ENCODE data around the gene TAGLN2.
"Not testable (repeated sequence)": the region's sequence is repeated elsewhere in the genome, so short reads cannot be mapped to it uniquely, and the experiment has no call there.

TAGLN2 gene

GRCh38 chr1:159899634-159900033 lies 25.7 kb downstream of the TAGLN2 start:
- DNase-seq, result not testable (repeated sequence)

GRCh38 chr1:159898527-159898926 lies 26.8 kb downstream of the TAGLN2 start:
- no peak for DNase-seq

DNA sequence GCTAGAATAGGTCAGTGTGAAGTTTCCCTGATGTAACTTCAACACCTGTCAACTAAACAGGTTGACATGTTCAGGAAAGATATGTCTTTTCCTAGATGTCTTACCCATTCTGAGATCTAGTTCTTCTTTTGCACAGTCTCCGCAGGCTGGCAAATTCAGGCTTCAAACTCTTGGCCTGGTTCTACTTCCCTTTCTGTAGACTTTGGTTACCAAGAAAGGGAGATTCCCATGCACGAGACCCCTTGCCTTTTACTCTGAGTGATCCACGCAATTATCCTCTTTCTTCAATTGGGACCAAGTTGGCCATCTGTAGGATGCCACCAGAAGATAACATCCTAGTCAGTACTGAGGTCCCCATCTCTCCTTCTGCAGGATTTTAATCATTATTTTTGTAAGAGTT lies 27.3 kb downstream of the TAGLN2 start:
- peak; percentile 80 to 88 (median 84) for DNase-seq

- no peak for DNase-seq
Measured at GRCh38 chr1:159896546-159896930, 28.8 kb downstream of the TAGLN2 start.

DNA sequence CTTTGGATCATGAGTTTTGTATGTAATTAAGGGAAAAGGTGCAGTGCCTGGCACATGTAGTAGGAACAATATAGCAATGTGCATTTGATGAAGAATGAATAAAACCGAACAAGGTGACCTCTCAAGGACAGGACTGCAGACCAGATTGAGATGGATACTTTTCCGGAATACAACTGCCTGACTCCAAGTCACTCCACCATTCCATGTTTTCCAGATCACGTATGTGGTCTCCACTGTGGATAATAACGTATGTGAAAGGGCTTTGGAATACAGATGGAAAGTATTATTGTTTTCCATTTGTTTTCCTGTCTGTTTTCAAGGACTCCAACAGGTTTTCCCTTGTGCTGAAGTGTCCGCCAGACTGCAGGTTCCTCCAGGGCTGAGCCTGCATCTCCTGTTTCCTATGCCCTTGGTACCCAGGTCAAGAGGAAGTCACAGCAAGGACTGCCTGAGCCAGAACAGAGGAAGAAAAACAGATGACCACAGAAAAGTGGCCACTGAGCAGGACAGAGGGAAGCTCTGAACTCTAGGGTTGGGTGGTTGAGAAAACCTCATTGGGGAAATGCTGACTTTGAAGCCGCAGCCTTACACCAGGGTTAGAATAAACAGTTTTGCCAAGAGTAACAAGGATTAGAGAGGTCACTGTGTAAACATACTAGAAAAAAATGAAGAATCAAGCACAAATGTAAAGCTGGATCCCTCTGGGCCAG lies 29.3 kb downstream of the TAGLN2 start:
- DNase-seq, result peak; percentile 61 to 82 (median 76)

DNA sequence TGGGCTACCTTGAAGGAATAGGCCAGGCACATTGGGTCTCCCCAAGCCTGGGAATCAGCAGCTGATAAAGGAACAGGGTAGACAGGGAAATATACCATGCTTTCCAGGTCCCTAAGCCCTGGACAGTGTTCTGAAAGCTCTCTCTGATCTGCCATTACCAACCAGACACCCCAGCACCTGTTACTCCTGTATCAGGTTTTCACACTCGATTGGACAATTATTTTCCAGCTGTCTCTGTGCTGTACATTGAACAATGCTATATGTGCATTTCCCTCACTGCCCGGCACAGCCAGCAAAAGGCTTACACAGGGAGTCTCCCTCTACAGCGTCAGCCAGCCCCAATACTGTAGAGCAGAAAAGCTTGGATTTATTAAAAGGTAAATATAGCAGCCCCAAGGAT lies 30.0 kb downstream of the TAGLN2 start:
- no peak for DNase-seq

GRCh38 chr1:159892944-159893343 lies 32.4 kb downstream of the TAGLN2 start:
- no peak for DNase-seq

- DNase-seq, result peak; percentile 92 to 95 (median 93)
Measured at GRCh38 chr1:159891275-159892157, 33.8 kb downstream of the TAGLN2 start.

DNA sequence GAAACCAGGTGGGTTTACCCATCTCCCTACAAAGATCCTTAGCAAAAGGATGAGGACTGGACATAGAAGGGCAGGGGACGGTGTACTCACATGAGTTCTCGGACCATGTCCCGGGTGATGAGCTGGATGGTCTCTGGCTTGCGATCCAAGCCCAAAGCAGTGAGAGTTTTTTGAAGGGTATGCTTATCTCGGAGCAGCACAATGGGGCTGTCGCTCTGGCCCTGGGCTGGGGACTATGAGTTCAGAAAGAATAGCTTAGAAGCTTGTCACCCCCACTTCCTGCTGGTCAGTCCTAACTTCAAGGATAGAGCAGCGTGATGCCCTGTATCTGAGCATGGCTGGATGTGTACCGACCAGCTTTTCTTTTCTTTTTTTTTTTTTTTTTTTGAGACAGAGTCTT lies 34.9 kb downstream of the TAGLN2 start:
- DNase-seq, result no peak

GRCh38 chr1:159889821-159890252 lies 35.5 kb downstream of the TAGLN2 start:
- DNase-seq, result peak; percentile 74 to 93 (median 86)

GRCh38 chr1:159889202-159889601 lies 36.1 kb downstream of the TAGLN2 start:
- DNase-seq, result no peak

DNA sequence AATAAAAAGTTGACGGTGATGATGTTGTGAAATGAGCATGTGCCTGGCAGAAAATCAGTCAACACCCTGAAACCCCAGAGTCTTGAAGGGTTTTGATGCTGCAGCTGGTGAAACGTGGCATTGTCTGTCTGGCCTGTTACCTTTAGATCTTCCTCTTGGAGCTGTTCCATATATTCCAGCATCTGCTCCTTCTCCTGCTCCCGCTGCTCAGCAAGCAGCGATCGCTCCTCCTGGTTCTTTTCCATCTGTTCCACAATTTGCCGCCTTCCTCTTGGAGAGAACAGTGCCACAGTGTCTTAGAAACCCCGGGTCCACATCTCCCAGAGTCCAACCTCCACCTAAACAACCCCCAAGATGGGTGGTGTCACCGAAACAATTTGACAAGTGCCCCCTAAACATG lies 41.0 kb downstream of the TAGLN2 start:
- DNase-seq, result no peak

GRCh38 chr1:159883134-159883533 lies 42.2 kb downstream of the TAGLN2 start:
- no peak for DNase-seq

DNA sequence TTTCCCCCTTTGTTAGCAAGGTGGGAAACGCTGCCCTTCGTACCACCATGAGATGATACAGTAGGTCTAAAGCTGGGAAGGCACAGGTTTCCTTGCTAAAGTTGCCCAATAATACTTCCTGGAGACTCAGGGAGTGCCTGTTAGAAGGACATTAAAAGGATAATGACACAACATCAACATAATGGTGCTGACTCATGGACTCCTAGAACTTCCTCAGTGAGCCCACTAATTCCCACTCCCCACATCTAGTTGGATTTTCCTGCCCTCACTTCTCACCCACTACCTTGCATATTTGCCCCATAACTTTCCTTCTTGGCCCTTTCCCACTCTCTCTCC lies 42.8 kb downstream of the TAGLN2 start:
- peak; percentile 25 to 64 (median 48) for DNase-seq

GRCh38 chr1:159881622-159882526 lies 43.4 kb downstream of the TAGLN2 start:
- DNase-seq, result peak; percentile 71 to 84 (median 79)

GRCh38 chr1:159880430-159880829 lies 44.9 kb downstream of the TAGLN2 start:
- DNase-seq, result peak in 3 of 4 experiments; percentile 42 to 55 (median 48)

DNA sequence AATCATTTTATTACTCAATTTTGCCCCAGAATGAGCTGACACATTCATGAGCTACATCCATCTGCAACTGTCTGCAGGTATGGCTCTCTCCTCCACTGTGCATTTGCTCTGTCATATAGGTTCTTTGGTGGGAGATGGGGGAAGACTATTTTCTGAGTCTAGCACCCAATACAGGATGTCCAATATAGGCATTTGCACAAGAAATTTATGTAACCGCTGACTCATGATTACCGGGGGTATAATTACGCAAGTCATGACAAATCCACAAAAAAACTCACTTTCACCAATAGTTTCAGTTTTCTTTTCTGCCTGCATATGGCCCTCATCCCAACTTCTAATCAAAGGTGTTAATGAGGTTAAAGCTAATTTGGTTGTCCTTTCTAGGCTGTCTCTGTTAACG lies 45.3 kb downstream of the TAGLN2 start:
- peak; percentile 45 to 86 (median 74) for DNase-seq

DNA sequence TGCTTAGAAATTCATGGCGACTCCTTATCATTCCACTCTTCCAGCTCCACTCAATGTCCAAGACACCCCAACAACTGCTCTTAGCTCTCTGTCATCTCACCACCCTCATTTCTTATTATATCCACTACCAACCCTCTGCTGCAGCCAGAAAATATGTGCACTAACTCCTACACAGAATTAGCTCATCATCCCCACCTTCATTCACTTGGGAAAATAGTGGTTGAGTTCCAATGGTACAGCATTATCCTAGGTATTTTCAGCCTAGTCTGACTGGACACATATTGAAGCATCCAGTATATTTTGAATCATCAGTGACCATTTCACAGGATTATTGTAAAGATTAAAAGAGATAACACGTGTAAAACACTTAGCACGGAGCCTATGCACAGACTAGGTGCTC lies 46.2 kb downstream of the TAGLN2 start:
- no peak for DNase-seq

GRCh38 chr1:159877695-159878444 lies 47.4 kb downstream of the TAGLN2 start:
- no peak for DNase-seq

DNA sequence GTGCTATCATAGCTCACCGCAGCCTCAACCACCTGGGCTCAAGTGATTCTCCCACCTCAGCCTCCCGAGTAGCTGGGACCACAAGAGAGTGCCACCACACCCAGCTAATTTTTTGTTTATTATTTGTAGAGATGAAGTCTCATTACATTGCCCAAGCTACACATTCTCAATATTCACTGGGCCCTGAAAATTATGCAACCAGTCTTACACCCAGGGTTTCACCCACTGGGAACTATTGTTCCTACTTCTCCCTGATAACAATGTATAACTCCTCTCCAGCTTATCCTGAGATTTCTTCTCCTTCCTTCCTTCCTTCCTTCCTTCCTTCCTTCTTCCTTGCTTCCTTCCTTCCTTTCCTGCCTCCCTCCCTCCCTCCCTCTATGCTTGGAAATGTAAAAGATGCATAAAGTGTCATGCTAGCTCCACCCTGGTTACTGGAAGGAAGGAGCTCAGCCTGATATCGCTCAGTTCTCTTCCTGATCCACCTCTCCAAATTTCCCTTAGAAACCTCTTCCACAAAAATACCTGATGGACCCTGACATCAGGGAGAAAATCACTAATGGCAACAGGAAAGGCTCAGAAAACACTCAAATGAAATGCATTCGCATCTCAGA lies 51.7 kb downstream of the TAGLN2 start:
- DNase-seq, result peak in 1 of 4 experiments; percentile 35

DNA sequence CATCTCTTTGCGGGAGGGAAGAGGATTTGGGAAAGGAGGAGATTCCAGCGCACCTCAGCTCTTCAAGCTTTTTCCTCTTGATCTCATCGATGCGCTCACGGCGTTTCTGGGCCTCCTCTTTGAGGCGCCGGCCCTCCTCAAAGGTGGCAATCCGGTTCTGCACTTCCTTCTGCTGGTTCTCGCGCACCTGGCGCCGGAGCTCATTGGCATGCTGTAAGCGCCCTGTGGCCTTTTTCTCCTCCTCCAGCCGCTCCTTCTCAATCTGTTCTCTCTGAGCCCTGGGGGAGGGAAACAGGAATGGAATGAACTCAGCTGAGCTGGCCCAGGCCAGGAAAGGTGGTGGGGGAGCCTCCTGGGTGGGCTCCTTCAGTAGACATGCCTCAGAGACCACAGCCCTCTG lies 52.4 kb downstream of the TAGLN2 start:
- DNase-seq, result no peak

- DNase-seq, result no peak
Measured at GRCh38 chr1:159870704-159871103, 54.6 kb downstream of the TAGLN2 start.

Data from suppressor macrophage (primary cell).